ENCODE measurements around the gene DMAP1.

- TF ChIP-seq EZH2 (IDR thresholded peaks at IDR 0.05; ENCODE audit: low read depth, unreplicated experiment) (no peak), CTCF (conservative IDR thresholded peaks at IDR 0.05; ENCODE audit: low read depth in 2 of 2) (no peak), REST (IDR thresholded peaks at IDR 0.05; ENCODE audit: unreplicated experiment) (no peak), POLR2AphosphoS5 (IDR thresholded peaks at IDR 0.05; ENCODE audit: low read depth) (no peak), JUNB (IDR thresholded peaks at IDR 0.05; ENCODE audit: unreplicated experiment) (no peak), EZH2phosphoT487 (IDR thresholded peaks at IDR 0.05; ENCODE audit: unreplicated experiment) (no peak), CREB1 (CRISPR knock-in tag; IDR thresholded peaks at IDR 0.05; ENCODE audit: low read depth) (no peak), ETS1 (IDR thresholded peaks at IDR 0.05) (no peak)
These were observed 9.9 kb downstream of the DMAP1 start for GRCh38 chr1:44223187-44223610.

Measured in GM23338 (cell line).